Ammon's horn (tissue), 1 donor: ENCODE data around the gene TP53TG5.

Experiments used
- DNase-seq: peaks from one replicate; pipeline ENCODE4 v3.0.0-alpha.2; 2016; ENCODE audit warnings: low spot score

Gene TP53TG5

GRCh38 chr20:45378191-45378590 lies at the start of gene TP53TG5:
Gene TP53TG5 (minus strand): TSS chr20:45378325. CDS start chr20:45378236, 89 bp downstream.
- peak; percentile 84 for DNase-seq

DNA sequence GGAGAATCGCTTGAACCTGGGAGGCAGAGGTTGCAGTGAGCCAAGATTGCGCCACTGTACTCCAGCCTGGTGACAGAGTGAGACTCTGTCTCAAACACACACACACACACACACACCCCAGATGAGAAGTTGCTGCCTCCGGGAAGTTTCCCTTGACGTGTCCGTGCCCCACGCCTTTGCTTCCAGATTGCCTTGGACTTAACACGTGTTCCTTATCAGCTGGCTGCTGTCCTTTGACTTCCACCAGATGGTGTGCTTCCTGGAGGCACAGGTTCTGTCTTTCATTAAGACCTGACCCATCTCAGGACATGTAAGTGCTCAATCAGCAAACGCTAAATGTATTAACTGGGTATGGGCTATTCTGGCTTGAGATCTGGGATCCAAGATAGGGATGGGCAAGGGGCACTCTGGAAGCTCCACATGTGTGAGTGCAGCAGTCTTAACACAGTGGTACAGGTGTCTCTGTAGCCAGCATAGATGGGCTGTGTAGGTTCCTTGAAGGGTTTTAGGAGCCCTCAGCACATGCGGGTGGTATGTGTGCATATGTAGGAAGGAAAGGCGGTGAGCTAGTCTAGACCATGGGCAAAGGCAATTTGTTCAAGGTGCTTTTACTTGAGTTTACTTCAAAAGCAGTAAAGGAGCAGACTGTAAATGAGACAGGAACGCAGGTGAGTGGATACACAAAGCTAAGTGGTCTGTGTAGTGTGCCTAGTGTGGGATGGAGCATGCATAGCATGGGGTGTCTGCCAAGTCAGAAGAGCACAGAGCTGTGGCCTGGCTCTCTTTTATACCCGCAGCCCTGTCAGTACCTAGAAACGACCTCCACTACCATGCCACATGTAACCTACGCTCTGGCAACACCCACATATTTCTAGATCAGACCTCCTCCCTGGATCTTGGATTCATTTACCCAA lies 49.4 kb upstream of the TP53TG5 start:
- no peak for DNase-seq

- peak; percentile 61 for DNase-seq
Observed at GRCh38 chr20:45426320-45427016, 48.3 kb upstream of the TP53TG5 start.

DNA sequence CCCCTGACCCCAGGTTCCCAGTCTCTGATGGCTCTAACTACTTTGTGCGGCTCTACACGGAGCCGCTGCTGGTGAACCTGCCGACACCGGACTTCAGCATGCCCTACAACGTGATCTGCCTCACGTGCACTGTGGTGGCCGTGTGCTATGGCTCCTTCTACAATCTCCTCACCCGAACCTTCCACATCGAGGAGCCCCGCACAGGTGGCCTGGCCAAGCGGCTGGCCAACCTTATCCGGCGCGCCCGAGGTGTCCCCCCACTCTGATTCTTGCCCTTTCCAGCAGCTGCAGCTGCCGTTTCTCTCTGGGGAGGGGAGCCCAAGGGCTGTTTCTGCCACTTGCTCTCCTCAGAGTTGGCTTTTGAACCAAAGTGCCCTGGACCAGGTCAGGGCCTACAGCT lies 47.4 kb upstream of the TP53TG5 start:
- no peak for DNase-seq

DNA sequence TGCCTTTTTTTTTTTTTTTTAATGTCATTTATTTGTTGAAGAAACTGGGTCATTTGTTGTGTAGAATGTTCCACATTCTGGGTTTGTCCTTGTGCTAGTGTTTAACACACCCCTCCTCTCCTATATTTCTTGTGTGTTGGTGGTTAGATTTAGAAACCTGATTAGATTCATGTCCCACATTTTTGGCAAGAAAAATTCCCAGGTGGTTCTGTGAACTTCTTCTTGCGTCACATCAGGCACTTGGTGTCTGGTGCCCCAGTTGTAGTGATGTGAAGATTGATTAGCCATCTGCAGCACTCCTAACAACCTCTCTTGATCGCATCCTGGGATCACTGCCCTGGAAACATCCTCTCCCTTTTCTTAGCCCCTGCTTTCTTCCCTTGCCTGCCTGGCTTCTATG lies 45.6 kb upstream of the TP53TG5 start:
- no peak for DNase-seq

- DNase-seq, result no peak
Observed at GRCh38 chr20:45420125-45420524, 42.0 kb upstream of the TP53TG5 start.

- peak; percentile 84 for DNase-seq
Observed at GRCh38 chr20:45419188-45420091, 41.3 kb upstream of the TP53TG5 start.

GRCh38 chr20:45416917-45417316 lies 38.8 kb upstream of the TP53TG5 start:
- no peak for DNase-seq

DNA sequence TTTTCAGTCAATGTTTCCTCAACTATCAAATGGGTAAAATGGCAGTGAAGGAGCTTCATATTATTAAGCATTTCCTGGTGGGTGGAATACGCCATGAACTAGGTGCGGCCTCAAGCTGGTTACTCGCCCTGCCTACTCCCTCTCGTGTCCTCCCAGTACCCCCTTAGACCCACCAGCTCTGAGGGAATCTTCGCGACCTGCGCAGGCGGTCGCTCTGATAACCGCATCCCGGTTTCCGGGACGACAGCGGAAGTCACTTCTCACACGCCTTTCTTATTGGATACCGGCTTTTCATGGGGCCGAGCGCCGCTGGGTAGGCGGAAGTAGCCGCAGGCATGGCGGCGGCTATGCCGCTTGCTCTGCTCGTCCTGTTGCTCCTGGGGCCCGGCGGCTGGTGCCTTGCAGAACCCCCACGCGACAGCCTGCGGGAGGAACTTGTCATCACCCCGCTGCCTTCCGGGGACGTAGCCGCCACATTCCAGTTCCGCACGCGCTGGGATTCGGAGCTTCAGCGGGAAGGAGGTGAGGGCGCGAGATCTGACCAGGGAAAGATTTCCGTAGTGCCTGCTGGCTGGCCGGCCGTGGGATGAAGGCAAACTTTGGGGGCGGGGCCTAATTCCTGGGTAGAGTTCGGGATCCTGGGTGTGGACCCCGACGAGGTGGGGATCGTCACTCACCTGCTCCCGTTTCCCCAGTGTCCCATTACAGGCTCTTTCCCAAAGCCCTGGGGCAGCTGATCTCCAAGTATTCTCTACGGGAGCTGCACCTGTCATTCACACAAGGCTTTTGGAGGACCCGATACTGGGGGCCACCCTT lies 37.9 kb upstream of the TP53TG5 start, which contains the start of gene PIGT:
PIGT (plus strand) TSS at position 320 of the 816 bp plus-strand sequence; CDS start at position 336, 16 bp downstream.
- DNase-seq, result peak; percentile 92

- no peak for DNase-seq
Observed at GRCh38 chr20:45413479-45413878, 35.4 kb upstream of the TP53TG5 start.

DNA sequence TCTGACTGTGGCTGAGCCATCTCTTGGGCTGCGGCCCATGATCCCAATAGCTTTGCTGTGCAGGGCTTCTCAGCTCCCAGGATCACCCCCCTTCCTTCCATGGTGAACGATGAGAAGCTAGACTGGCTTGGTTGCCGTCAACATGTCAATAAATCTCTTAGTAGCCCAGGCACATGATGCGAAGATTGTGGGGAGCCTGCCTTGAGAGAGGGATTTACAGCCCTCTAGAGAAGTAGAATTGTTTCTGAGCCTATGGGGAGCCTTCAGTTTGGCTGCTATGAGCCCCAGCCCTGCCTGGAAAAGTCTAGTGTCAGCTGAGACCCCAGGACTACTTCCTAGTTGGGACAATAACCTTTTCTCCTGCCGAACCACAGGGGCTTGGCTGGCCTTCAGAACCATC lies 34.5 kb upstream of the TP53TG5 start:
- DNase-seq, result no peak

DNA sequence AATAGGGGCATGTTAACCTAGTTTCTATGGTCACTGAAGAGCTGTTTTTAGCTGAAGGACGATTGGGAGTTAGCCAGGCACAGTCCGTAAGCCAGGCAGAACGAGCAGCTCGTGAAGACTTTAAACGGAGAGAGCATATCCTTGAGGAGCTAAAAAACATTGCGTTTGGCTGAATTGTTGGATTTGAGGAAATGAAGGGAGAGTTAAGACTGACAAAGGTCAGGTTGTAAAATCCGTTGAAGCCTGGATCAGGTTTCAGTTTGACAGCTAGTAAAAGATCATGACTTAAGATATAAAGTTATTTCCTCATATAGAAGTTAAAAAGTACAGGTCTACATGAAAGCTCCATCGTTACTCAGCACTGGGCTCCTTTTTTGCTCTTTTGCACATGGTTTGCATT lies 32.8 kb upstream of the TP53TG5 start:
- DNase-seq, result no peak

DNA sequence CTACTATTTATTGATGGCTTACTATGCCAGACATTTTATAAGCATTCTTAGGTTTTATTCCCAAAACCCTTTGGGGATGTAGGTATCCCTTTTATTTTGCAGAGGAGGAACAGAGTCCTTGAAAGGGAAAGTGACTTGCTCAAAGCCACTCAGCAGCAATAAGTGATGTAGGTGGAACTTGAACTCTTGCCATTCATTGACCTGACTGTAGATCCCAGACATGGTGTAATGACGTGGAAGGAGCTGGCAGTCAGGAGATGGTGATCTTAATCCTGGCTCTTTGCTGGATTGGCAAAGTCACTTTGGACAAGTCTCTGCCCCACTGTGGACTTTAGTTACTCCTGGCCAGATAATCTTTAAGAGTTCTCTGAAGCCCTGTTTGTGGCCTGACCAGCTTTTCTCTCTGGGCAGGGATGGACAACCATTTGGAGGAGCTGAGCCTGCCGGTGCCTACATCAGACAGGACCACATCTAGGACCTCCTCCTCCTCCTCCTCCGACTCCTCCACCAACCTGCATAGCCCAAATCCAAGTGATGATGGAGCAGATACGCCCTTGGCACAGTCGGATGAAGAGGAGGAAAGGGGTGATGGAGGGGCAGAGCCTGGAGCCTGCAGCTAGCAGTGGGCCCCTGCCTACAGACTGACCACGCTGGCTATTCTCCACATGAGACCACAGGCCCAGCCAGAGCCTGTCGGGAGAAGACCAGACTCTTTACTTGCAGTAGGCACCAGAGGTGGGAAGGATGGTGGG lies 31.6 kb upstream of the TP53TG5 start:
- DNase-seq, result no peak

GRCh38 chr20:45408646-45409213 lies 30.6 kb upstream of the TP53TG5 start:
- peak; percentile 71 for DNase-seq

DNA sequence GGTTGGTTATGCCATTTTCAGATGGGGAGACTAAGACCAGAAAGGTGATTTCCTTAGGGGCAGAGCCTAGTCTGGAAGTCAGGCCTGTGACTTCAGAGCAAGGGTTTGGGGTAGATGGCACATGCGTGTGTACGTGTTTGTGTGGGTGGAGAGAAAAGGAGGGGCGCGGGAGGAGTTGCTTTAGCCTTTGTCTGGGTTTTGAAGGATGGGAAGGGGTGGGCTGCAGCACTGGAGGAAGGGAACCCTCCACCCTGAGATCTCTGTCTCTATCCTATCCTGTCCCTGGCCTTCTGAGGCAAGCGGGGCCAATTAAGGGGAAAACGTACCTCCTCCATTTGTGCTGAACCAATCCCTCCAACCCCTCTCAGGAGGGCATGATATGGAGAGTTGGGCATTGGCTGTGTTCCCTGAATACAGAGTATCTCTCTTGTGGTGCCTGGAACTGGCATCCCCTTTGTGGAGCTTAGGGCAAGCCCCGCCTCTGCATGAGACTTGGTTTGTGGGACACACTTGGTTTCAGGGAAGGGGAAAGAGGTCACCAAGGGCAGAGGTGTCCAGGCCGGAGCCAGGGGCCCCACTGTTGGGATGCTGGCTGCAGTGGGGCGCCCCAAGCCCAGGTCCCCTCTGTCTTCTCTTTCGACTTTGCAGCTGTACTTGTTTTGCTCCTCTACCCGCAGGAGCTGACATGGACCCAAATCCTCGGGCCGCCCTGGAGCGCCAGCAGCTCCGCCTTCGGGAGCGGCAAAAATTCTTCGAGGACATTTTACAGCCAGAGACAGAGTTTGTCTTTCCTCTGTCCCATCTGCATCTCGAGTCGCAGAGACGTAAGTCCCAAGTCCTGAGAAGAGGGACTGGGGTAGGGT lies 29.9 kb upstream of the TP53TG5 start, which contains the start of gene DBNDD2:
DBNDD2 (plus strand) TSS at position 507 of the 863 bp plus-strand sequence; CDS start at position 686, 179 bp downstream.
- DNase-seq, result peak; percentile 93

DNA sequence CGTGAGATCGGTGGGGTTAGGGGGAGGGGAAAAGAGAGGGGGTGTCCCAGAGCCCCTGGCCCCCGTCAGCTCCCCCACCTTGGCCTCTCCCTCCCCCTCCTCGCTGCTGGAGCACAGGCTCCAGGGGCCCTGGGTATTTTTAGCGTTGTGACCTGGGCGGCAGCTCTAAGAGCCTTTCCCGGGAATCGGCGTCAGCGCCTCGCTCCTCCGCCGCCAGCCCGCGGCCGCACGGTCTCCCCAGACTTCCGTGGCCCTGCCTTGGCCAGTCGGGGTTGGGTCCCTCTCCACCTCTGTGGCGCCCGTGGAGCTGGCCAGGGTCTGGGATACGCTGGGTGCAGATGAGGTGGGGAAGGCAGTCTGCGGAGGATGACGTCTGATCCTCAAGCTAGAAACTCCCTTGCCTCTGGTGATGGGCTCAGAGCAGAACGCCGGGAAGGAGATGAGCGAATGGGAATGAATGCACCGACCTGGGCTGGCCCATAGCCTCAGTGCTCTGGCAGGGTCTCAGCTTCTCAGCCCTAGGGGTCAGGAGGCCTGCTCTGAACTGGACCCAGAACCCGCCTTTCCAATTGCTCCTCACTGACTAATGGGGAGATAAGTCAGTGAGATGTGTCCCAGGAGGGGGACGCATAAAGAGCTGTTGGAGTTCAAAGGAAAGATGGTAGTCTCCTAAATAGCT lies 29.1 kb upstream of the TP53TG5 start:
- peak; percentile 66 for DNase-seq

DNA sequence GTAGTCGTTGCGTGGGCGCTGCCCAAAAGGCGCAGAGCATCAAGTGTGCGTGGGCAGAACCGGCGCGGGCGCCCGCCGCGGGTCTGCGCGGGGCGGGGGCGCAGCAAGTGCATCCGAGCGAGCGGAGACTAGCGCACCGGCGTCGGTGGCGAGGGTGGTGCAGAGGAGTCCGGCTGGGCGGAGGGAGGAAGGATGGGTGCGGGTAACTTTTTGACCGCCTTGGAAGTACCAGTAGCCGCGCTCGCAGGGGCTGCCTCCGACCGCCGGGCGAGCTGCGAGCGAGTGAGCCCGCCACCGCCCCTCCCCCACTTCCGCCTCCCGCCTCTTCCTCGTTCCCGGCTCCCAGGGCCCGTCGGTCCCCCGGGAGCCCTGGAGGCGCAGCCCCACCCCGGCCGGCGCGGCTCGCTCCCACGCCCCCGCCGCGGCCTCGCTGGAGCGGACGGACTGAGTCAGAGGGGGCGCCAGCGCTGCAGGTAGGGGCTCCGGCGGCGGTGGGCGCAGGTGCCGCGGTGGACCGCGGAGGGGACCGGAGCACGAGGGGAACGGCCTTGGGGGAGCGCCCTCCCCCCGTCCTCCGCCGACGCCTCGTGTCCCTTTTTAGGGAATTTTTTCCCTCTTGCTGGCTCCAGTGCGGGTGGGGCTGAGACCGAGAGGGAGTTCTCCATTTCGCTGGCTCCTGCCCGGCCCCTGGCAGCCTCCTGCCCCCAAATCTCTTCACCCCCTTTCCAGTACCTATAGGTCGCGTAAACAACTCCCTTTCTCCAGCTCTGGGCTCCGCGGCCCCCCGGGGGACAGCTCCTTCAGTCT lies 28.3 kb upstream of the TP53TG5 start:
- peak; percentile 65 for DNase-seq
